HEK293 (cell line): ENCODE measurements around the gene ACKR4.

ENCODE experiments used
- CTCF ChIA-PET: fragments of 350-600 bp; formaldehyde crosslinking; extraction: SDS; loops from one replicate; lab custom pipeline; 2021; ENCODE audit warnings: antibody characterized with exemption; lab: Yijun Ruan, JAX
- POLR2A ChIA-PET: fragments of 300-600 bp; formaldehyde crosslinking; extraction: SDS; loops from one replicate; lab custom pipeline; 2020; ENCODE audit warnings: antibody characterized with exemption, inconsistent platforms; lab: Yijun Ruan, JAX
- H3K27ac ChIP-seq: fragments of 200-500 bp; sonication (Bioruptor generic); 2 replicates; pipeline ENCODE4 v1.5.1; 2014; ENCODE audit warnings: low read depth, low read length, control low read depth, inconsistent platforms; ENCODE audit errors: extremely low read depth
- H3K36me3 ChIP-seq, 2 experiments: fragments of 200-500 bp in 1 of 2; sonication (Bioruptor generic) in 1 of 2; 1 replicate in 1 of 2; 2 replicates in 1 of 2; pipeline ENCODE4 v1.5.1; 2014 to 2017; ENCODE audit warnings: inconsistent platforms in 2 of 2, low read length in 2 of 2; ENCODE audit not compliant: control insufficient read depth in 2 of 2, insufficient read depth in 1 of 2
- H3K4me1 ChIP-seq: fragments of 200-500 bp; sonication (Bioruptor generic); 2 replicates; pipeline ENCODE4 v1.5.1; 2014; ENCODE audit warnings: mild to moderate bottlenecking, low read length, inconsistent platforms; ENCODE audit not compliant: control insufficient read depth, insufficient read depth
- H3K4me3 ChIP-seq: 2 replicates; pipeline ENCODE4 v1.5.1; 2011; ENCODE audit warnings: low read depth, mild to moderate bottlenecking, control low read depth, low read length, moderate library complexity
- H3K9me3 ChIP-seq: fragments of 200-500 bp; sonication (Bioruptor generic); 2 replicates; pipeline ENCODE4 v1.5.1; 2014; ENCODE audit warnings: low read depth, low read length, inconsistent platforms; ENCODE audit not compliant: control insufficient read depth, insufficient read depth
- GLI2 ChIP-seq: fragments of 450-650 bp; formaldehyde crosslinking; IDR thresholded peaks from 2 replicates; pipeline ENCODE4; 2017; ENCODE audit warnings: missing biosample characterization, missing genetic modification characterization, low read depth, borderline replicate concordance
- GLIS2 ChIP-seq: fragments of 450-650 bp; formaldehyde crosslinking; IDR thresholded peaks from 2 replicates; pipeline ENCODE4 v1.5.1; 2016; ENCODE audit warnings: missing biosample characterization, missing genetic modification characterization
- KLF9 ChIP-seq: fragments of 450-650 bp; formaldehyde crosslinking; IDR thresholded peaks from 2 replicates; pipeline ENCODE4 v1.5.1; 2016; ENCODE audit warnings: missing biosample characterization, missing genetic modification characterization, low read depth
- MZF1 ChIP-seq: fragments of 450-650 bp; formaldehyde crosslinking; IDR thresholded peaks from 2 replicates; pipeline ENCODE4 v1.5.1; 2017; ENCODE audit warnings: missing biosample characterization, missing genetic modification characterization, borderline replicate concordance
- OSR2 ChIP-seq: fragments of 450-650 bp; formaldehyde crosslinking; IDR thresholded peaks from 2 replicates; pipeline ENCODE4 v1.5.1; 2016; ENCODE audit warnings: missing biosample characterization, missing genetic modification characterization
- SALL2 ChIP-seq: fragments of 450-650 bp; formaldehyde crosslinking; IDR thresholded peaks from 2 replicates; pipeline ENCODE4 v1.5.0; 2017; ENCODE audit warnings: missing biosample characterization, mild to moderate bottlenecking, missing genetic modification characterization, borderline replicate concordance
- TCF7L2 ChIP-seq: IDR thresholded peaks from 2 replicates; pipeline ENCODE4 v1.6.1; 2011; ENCODE audit warnings: low read depth, mild to moderate bottlenecking, inconsistent platforms, low read length, moderate library complexity, borderline replicate concordance
- ZBTB17 ChIP-seq: fragments of 450-650 bp; formaldehyde crosslinking; IDR thresholded peaks from 2 replicates; pipeline ENCODE4 v1.5.1; 2016; ENCODE audit warnings: missing biosample characterization, missing genetic modification characterization
- ZBTB7A ChIP-seq: fragments of 450-650 bp; formaldehyde crosslinking; IDR thresholded peaks from 2 replicates; pipeline ENCODE4 v1.5.1; 2016; ENCODE audit warnings: low read depth, missing biosample characterization, missing genetic modification characterization
- ZNF140 ChIP-seq: fragments of 450-650 bp; formaldehyde crosslinking; IDR thresholded peaks from 2 replicates; pipeline ENCODE4 v1.5.1; 2016; ENCODE audit warnings: missing biosample characterization, missing genetic modification characterization
- ZNF23 ChIP-seq: fragments of 450-650 bp; formaldehyde crosslinking; IDR thresholded peaks from 2 replicates; pipeline ENCODE4 v1.5.1; 2016; ENCODE audit warnings: missing biosample characterization, missing genetic modification characterization, borderline replicate concordance
- ZNF391 ChIP-seq: fragments of 450-650 bp; formaldehyde crosslinking; IDR thresholded peaks from 2 replicates; pipeline ENCODE4 v1.5.1; 2016; ENCODE audit warnings: low read depth, missing biosample characterization, missing genetic modification characterization, borderline replicate concordance
- ZNF394 ChIP-seq: fragments of 450-650 bp; formaldehyde crosslinking; IDR thresholded peaks from 2 replicates; pipeline ENCODE4 v1.5.1; 2016; ENCODE audit warnings: missing biosample characterization, missing genetic modification characterization, mild to moderate bottlenecking, moderate library complexity, borderline replicate concordance
- ZNF423 ChIP-seq: fragments of 450-650 bp; formaldehyde crosslinking; IDR thresholded peaks from 2 replicates; pipeline ENCODE4 v1.5.1; 2016; ENCODE audit warnings: missing biosample characterization, missing genetic modification characterization
- ZNF518A ChIP-seq: fragments of 450-650 bp; formaldehyde crosslinking; conservative IDR thresholded peaks from 2 replicates; pipeline ENCODE4 v1.5.1; 2016; ENCODE audit warnings: low read depth, missing biosample characterization, missing genetic modification characterization
- ZNF560 ChIP-seq: fragments of 450-650 bp; formaldehyde crosslinking; IDR thresholded peaks from 2 replicates; pipeline ENCODE4 v1.5.1; 2017; ENCODE audit warnings: missing biosample characterization, missing genetic modification characterization, borderline replicate concordance
- ZNF561 ChIP-seq: fragments of 450-650 bp; IDR thresholded peaks from 2 replicates; pipeline ENCODE4 v1.5.1; 2018; ENCODE audit warnings: missing biosample characterization, missing genetic modification characterization, borderline replicate concordance
- ZNF585B ChIP-seq: fragments of 450-650 bp; formaldehyde crosslinking; IDR thresholded peaks from 2 replicates; pipeline ENCODE4 v1.5.1; 2016; ENCODE audit warnings: missing biosample characterization, missing genetic modification characterization
- ZNF621 ChIP-seq: fragments of 450-650 bp; formaldehyde crosslinking; IDR thresholded peaks from 2 replicates; pipeline ENCODE4 v1.5.1; 2017; ENCODE audit warnings: missing biosample characterization, missing genetic modification characterization
- ZNF626 ChIP-seq: fragments of 450-650 bp; sonication (Bioruptor Pico); formaldehyde crosslinking; IDR thresholded peaks from 2 replicates; pipeline ENCODE4 v1.5.1; 2018; ENCODE audit warnings: missing biosample characterization, missing genetic modification characterization, inconsistent platforms
- ZNF654 ChIP-seq: fragments of 450-650 bp; formaldehyde crosslinking; IDR thresholded peaks from 2 replicates; pipeline ENCODE4 v1.5.1; 2016; ENCODE audit warnings: low read depth, missing biosample characterization, missing genetic modification characterization
- ZNF792 ChIP-seq: fragments of 450-650 bp; formaldehyde crosslinking; IDR thresholded peaks from 2 replicates; pipeline ENCODE4 v1.5.1; 2016; ENCODE audit warnings: missing biosample characterization, missing genetic modification characterization
- TF ChIP-seq, protein P1 (sequence below): sonication (generic); formaldehyde crosslinking; IDR thresholded peaks from 2 replicates; pipeline ENCODE4 v1.8.1; 2022; ENCODE audit warnings: mild to moderate bottlenecking, moderate library complexity, missing genetic modification reagents
- TF ChIP-seq, protein P2 (sequence below): fragments of 450-650 bp; formaldehyde crosslinking; IDR thresholded peaks from 2 replicates; pipeline ENCODE4 v1.5.1; 2016; ENCODE audit warnings: missing biosample characterization, missing genetic modification characterization
- TF ChIP-seq, protein P3 (sequence below): fragments of 450-650 bp; formaldehyde crosslinking; IDR thresholded peaks from 2 replicates; pipeline ENCODE4 v1.5.1; 2016; ENCODE audit warnings: missing biosample characterization, missing genetic modification characterization

Gene ACKR4

DNA sequence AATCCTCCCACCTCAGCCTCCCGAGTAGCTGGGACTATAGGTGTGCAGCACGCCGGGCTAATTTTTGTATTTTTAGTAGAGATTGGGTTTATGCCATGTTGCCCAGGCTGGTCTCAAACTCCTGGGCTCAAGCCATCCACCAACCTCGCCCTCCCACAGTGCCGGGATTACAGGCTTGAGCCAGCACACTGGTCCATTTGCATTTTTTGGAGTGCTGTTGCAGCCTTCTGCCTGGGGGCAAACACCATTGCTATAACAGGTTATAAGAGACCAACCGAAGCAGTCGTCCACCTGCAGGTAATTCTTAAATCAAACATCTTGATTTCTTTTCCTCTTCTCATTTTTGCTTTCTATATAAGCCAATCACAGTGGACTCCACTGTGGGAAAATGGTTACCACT is 27.7 kb downstream of the ACKR4 start (continued):
- TF ChIP-seq ZNF518A (tag by site-specific recombination) (no peak), ZNF140 (tag by site-specific recombination) (no peak), GLI2 (tag by site-specific recombination) (no peak), SALL2 (tag by site-specific recombination) (no peak)

DNA sequence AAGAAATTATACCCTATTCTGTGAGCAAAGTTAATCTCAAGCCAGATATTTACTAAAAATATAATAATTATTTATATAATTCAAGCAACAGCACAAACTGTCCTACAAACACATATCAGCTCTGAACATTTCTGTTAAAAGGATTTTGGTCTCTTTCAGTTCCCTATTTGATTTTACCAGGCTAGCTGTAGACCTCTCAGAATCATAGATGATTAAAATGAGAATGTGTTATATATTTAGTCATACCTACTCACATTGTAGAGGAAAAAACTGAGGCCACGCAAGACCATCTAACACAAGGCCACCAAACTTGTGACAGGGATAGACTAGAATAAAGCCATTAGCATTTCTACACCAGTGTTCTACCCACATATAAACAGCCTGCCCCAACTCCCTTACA is 28.5 kb downstream of the ACKR4 start:
- Histone ChIP-seq H3K36me3 (peaks cover 5 to 35% of the 10 kb centered on the region in 2 experiments; a peak in 2 of 3 replicates), H3K27ac (no peak overlapping the region), H3K9me3 (no peaks in the 10 kb centered on the region), H3K4me3 (no peak overlapping the region), H3K4me1 (no peaks in the 10 kb centered on the region)
- TF ChIP-seq KLF9 (tag by site-specific recombination) (no peak), ZNF585B (tag by site-specific recombination) (no peak), ZNF654 (no peak), ZNF394 (no peak), GLIS2 (tag by site-specific recombination) (no peak)
- TF ChIP-seq, protein P1, sequence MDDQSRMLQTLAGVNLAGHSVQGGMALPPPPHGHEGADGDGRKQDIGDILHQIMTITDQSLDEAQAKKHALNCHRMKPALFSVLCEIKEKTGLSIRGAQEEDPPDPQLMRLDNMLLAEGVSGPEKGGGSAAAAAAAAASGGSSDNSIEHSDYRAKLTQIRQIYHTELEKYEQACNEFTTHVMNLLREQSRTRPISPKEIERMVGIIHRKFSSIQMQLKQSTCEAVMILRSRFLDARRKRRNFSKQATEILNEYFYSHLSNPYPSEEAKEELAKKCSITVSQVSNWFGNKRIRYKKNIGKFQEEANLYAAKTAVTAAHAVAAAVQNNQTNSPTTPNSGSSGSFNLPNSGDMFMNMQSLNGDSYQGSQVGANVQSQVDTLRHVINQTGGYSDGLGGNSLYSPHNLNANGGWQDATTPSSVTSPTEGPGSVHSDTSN (CRISPR knock-in tag) = no peak
- POLR2A ChIA-PET = no interaction called here
- CTCF ChIA-PET = interaction anchor here (1.5 to 1.7 kb wide), 2 partner anchors 18 to 90 kb away, joined by 3 to 4 read pairs; no protein-coding TSS in a partner anchor

DNA sequence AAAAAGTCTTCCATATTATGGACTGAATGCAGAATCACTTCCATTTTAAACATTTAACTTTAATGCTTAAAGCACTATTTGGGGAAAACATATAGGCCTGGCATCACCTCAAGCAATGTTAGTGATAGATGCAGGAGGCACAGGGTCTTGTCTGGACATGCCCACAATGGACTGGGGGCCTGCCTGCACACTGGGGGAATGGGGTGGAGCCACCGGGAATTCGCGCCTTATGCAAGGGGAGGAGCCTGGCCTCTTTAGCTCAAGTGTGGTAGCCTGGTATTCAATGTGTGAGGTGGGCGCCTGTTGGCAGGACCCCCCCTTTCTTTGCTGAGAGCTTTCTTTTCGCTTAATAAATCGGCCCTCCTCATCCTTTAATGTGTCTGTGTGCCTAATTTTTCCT is 29.9 kb downstream of the ACKR4 start:
- Histone ChIP-seq H3K4me3 (no peak overlapping the region), H3K9me3 (no peaks in the 10 kb centered on the region), H3K27ac (no peak overlapping the region), H3K36me3 (peaks cover 5 to 30% of the 10 kb centered on the region in 2 experiments; a peak in 2 of 3 replicates), H3K4me1 (no peaks in the 10 kb centered on the region)
- ChIA-PET POLR2A (no interaction called here), CTCF (interaction anchor here (0.6 to 1.5 kb wide), 3 partner anchors 15 to 275 kb away, joined by 3 to 5 read pairs (median 3); no protein-coding TSS in a partner anchor)
- TF ChIP-seq ZNF423 (no peak), ZNF621 (tag by site-specific recombination) (no peak), ZNF561 (tag by site-specific recombination) (no peak), ZNF391 (tag by site-specific recombination) (no peak), ZNF23 (tag by site-specific recombination) (no peak), ZBTB17 (tag by site-specific recombination) (no peak), MZF1 (tag by site-specific recombination) (no peak), TCF7L2 (no peak), ZNF626 (tag by site-specific recombination) (no peak), OSR2 (tag by site-specific recombination) (no peak), ZBTB7A (no peak), ZNF560 (tag by site-specific recombination) (no peak), ZNF792 (tag by site-specific recombination) (no peak)
- TF ChIP-seq, protein P2, sequence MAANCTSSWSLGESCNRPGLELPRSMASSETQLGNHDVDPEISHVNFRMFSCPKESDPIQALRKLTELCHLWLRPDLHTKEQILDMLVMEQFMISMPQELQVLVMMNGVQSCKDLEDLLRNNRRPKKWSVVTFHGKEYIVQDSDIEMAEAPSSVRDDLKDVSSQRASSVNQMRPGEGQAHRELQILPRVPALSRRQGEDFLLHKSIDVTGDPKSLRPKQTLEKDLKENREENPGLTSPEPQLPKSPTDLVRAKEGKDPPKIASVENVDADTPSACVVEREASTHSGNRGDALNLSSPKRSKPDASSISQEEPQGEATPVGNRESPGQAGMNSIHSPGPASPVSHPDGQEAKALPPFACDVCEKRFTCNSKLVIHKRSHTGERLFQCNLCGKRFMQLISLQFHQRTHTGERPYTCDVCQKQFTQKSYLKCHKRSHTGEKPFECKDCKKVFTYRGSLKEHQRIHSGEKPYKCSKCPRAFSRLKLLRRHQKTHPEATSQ = no peak
- TF ChIP-seq, protein P3, sequence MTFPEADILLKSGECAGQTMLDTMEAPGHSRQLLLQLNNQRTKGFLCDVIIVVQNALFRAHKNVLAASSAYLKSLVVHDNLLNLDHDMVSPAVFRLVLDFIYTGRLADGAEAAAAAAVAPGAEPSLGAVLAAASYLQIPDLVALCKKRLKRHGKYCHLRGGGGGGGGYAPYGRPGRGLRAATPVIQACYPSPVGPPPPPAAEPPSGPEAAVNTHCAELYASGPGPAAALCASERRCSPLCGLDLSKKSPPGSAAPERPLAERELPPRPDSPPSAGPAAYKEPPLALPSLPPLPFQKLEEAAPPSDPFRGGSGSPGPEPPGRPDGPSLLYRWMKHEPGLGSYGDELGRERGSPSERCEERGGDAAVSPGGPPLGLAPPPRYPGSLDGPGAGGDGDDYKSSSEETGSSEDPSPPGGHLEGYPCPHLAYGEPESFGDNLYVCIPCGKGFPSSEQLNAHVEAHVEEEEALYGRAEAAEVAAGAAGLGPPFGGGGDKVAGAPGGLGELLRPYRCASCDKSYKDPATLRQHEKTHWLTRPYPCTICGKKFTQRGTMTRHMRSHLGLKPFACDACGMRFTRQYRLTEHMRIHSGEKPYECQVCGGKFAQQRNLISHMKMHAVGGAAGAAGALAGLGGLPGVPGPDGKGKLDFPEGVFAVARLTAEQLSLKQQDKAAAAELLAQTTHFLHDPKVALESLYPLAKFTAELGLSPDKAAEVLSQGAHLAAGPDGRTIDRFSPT = no peak
